ENCODE data around the gene LRRC56.

DNA sequence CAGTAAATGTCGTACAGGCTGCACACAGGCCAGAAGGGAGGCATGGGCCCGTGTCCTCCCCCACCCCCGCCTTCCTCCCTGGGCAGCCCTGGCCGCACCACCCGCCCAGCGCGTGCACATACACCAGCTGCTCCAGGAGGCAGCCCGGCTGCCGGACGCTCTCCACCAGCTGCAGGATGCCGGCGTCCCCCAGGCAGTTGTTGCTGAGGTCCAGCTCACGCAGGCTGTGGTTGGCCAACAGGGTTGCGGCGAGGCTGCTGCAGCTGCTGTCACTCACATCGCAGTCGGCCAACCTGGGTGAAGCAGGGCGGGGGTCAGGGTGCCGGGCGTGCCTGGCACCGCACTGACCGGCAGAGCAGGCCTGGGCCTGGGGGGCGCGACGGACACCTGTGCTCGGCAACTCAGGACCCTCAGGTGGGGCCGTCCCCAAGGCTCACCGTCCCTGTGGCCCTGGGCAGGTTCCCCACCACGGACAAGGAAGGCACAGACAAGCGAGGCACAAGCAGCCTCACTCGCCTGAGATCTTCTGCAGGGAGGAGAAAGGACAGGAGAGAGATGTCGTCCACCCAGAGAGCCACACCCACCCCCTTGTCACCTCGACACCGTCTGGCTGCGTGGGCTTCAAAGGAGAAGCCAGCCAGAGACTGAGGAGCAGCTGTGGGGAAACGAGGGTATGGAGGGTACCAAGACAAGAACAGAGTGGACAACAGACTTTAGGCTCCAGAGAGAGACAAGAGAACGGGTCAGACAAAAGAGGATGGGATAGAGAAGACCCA lies 42.4 kb upstream of the LRRC56 start:
- TF ChIP-seq, protein P1, sequence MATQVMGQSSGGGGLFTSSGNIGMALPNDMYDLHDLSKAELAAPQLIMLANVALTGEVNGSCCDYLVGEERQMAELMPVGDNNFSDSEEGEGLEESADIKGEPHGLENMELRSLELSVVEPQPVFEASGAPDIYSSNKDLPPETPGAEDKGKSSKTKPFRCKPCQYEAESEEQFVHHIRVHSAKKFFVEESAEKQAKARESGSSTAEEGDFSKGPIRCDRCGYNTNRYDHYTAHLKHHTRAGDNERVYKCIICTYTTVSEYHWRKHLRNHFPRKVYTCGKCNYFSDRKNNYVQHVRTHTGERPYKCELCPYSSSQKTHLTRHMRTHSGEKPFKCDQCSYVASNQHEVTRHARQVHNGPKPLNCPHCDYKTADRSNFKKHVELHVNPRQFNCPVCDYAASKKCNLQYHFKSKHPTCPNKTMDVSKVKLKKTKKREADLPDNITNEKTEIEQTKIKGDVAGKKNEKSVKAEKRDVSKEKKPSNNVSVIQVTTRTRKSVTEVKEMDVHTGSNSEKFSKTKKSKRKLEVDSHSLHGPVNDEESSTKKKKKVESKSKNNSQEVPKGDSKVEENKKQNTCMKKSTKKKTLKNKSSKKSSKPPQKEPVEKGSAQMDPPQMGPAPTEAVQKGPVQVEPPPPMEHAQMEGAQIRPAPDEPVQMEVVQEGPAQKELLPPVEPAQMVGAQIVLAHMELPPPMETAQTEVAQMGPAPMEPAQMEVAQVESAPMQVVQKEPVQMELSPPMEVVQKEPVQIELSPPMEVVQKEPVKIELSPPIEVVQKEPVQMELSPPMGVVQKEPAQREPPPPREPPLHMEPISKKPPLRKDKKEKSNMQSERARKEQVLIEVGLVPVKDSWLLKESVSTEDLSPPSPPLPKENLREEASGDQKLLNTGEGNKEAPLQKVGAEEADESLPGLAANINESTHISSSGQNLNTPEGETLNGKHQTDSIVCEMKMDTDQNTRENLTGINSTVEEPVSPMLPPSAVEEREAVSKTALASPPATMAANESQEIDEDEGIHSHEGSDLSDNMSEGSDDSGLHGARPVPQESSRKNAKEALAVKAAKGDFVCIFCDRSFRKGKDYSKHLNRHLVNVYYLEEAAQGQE (IDR thresholded peaks at IDR 0.05; ENCODE audit: unreplicated experiment), result no peak
- TF ChIP-seq CREB1 (CRISPR knock-in tag; IDR thresholded peaks at IDR 0.05; ENCODE audit: low read depth) (no peak), EZH2phosphoT487 (IDR thresholded peaks at IDR 0.05; ENCODE audit: unreplicated experiment) (no peak), EZH2 (IDR thresholded peaks at IDR 0.05; ENCODE audit: low read depth, unreplicated experiment) (no peak), POLR2AphosphoS5 (IDR thresholded peaks at IDR 0.05; ENCODE audit: low read depth) (no peak), JUNB (IDR thresholded peaks at IDR 0.05; ENCODE audit: unreplicated experiment) (no peak), ZNF331 (CRISPR knock-in tag; IDR thresholded peaks at IDR 0.05; ENCODE audit: low read depth) (no peak)
- TF ChIP-seq, protein P2, sequence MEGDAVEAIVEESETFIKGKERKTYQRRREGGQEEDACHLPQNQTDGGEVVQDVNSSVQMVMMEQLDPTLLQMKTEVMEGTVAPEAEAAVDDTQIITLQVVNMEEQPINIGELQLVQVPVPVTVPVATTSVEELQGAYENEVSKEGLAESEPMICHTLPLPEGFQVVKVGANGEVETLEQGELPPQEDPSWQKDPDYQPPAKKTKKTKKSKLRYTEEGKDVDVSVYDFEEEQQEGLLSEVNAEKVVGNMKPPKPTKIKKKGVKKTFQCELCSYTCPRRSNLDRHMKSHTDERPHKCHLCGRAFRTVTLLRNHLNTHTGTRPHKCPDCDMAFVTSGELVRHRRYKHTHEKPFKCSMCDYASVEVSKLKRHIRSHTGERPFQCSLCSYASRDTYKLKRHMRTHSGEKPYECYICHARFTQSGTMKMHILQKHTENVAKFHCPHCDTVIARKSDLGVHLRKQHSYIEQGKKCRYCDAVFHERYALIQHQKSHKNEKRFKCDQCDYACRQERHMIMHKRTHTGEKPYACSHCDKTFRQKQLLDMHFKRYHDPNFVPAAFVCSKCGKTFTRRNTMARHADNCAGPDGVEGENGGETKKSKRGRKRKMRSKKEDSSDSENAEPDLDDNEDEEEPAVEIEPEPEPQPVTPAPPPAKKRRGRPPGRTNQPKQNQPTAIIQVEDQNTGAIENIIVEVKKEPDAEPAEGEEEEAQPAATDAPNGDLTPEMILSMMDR (conservative IDR thresholded peaks at IDR 0.05; ENCODE audit: low read depth in 2 of 2), result no peak
- TF ChIP-seq, protein P3, sequence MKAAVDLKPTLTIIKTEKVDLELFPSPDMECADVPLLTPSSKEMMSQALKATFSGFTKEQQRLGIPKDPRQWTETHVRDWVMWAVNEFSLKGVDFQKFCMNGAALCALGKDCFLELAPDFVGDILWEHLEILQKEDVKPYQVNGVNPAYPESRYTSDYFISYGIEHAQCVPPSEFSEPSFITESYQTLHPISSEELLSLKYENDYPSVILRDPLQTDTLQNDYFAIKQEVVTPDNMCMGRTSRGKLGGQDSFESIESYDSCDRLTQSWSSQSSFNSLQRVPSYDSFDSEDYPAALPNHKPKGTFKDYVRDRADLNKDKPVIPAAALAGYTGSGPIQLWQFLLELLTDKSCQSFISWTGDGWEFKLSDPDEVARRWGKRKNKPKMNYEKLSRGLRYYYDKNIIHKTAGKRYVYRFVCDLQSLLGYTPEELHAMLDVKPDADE (IDR thresholded peaks at IDR 0.05), result no peak

Measured in GM23338 (cell line).